ENCODE results near the gene GABRG3. TPM values are rescaled to one million over a fixed set of nuclear protein-coding genes. Genes with fewer than 3 reads are reported as not detected.

The GABRG3 gene
- total RNA-seq, 1 donor from 2014 or later, result 2.6 TPM

DNA sequence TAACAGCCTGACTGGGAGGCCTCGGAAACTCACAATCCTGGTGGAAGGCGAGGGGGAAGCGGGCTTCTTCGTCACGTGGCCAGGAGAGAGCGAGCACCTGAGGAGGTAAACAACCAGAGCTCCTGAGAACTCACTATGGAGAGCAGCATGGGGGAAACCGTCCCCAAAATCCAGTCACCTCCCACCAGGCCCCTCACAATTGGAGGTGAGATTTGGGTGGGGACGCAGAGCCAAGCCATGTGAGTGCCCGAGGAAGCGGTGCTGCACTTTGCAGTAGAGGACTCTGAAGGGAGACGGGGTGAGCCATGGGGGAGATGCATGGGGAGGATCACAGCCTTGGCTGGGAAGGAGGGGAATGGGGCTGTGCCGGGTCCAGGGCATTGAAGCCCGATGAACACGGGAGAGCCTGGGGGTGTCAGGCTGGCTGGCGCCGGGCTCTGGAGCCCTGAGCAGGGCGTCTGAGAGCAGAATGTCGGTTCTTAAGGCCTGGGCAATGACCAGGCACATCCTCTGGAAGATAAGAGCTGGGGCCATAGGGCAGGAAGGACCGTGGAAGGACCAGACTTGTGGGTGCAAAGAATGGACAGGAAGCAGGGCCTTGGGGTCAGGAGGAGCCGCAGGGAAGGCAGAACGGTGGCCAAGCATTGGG, 117.7 kb downstream of the GABRG3 start:
- Mint-ChIP-seq H3K27ac (no peak overlapping the region), H3K9me3 (no peaks in the 10 kb centered on the region), H3K27me3 (no peaks in the 10 kb centered on the region), H3K36me3 (no peaks in the 10 kb centered on the region), H3K4me1 (ENCODE audit: unreplicated experiment) (peaks cover 25% of the 10 kb centered on the region), H3K4me3 (no peak overlapping the region)
- TF ChIP-seq, protein P1, sequence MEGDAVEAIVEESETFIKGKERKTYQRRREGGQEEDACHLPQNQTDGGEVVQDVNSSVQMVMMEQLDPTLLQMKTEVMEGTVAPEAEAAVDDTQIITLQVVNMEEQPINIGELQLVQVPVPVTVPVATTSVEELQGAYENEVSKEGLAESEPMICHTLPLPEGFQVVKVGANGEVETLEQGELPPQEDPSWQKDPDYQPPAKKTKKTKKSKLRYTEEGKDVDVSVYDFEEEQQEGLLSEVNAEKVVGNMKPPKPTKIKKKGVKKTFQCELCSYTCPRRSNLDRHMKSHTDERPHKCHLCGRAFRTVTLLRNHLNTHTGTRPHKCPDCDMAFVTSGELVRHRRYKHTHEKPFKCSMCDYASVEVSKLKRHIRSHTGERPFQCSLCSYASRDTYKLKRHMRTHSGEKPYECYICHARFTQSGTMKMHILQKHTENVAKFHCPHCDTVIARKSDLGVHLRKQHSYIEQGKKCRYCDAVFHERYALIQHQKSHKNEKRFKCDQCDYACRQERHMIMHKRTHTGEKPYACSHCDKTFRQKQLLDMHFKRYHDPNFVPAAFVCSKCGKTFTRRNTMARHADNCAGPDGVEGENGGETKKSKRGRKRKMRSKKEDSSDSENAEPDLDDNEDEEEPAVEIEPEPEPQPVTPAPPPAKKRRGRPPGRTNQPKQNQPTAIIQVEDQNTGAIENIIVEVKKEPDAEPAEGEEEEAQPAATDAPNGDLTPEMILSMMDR (conservative IDR thresholded peaks at IDR 0.05), result no peak
- no peak for DNase-seq (ENCODE audit: extremely low spot score, unreplicated experiment)

DNA sequence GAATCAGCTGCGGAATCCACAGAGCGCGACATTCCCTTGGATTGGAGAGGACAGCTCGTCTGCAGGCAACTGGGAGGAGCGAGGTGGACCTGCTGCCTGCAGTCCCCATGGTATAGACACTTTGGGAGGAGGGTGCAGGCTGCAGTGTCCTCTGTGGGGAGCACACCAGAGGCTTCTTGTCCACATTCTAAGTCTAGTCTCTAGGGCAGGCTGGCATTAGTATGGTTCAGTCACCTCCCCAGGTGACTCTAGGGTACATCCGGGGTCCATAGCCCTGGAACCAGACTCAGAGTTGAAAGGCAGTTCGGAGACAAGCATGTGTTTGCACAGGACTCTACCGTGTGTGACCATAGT, 118.2 kb downstream of the GABRG3 start:
- Mint-ChIP-seq H3K27me3 (no peaks in the 10 kb centered on the region), H3K4me3 (no peak overlapping the region), H3K27ac (no peak overlapping the region), H3K4me1 (ENCODE audit: unreplicated experiment) (peaks cover 27% of the 10 kb centered on the region), H3K9me3 (no peaks in the 10 kb centered on the region), H3K36me3 (no peaks in the 10 kb centered on the region)
- TF ChIP-seq, protein P1 (conservative IDR thresholded peaks at IDR 0.05), result no peak
- no peak for DNase-seq (ENCODE audit: extremely low spot score, unreplicated experiment)

DNA sequence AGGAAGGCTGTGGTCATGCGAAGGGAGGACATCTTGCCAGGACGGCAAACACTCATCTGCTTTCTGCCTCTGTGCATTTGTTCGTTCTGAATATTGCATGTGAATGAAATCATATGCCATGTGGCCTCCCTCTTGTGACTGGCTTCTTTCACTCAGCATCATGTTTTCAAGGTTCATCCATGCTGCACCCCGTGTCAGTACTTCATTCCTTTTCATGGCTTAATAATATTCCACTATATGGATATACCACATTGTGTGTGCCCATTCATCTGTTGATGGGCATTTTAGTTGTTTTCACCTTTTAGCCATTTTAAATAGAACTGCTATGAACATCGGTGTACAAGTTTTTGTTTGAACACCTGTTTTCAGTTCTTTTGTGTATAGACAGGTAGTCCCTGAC, 118.7 kb downstream of the GABRG3 start:
- Mint-ChIP-seq H3K27ac (no peak overlapping the region), H3K9me3 (no peaks in the 10 kb centered on the region)

DNA sequence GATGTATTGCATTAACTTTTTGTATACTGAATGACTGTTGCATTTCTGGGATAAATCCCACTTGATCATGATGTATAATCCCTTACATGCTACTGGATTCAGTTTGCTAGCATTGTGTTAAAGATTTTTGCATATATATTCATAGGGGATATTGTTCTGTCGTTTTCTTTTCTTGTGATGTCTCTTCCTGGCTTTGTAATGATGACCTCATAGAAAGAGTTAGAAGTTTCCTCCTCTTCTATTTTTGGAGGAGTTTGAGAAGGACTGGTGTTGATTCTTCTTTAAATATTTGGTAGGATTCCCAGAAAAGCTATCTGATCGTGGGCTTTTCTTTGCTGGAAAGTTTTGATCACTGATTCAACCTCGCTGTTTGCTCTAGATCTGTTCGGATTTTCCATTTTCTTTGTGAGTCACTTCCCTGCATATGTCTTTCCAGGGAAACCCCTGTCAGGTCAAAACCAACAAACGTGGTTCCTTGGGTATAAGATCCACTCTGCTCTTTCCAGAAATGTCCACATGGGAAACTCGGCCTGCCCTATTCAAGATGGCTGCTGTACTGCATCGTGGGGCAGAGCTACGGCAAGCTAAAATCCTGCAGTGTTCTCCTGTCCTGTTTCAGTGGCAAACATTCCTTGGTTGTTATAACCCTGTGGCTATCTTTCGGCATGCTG, 120.4 kb downstream of the GABRG3 start:
- H3K9me3 Mint-ChIP-seq, result no peaks in the 10 kb centered on the region
- TF ChIP-seq, protein P1 (conservative IDR thresholded peaks at IDR 0.05), result no peak
- H3K4me3 Mint-ChIP-seq, result no peak overlapping the region
- peaks cover 36% of the 10 kb centered on the region for H3K4me1 Mint-ChIP-seq (ENCODE audit: unreplicated experiment)
- peak overlapping the region; percentile 31 for H3K27ac Mint-ChIP-seq
- DNase-seq (ENCODE audit: extremely low spot score, unreplicated experiment), result no peak
- no peaks in the 10 kb centered on the region for H3K36me3 Mint-ChIP-seq
- H3K27me3 Mint-ChIP-seq, result no peaks in the 10 kb centered on the region

More for the DNA sequence above, 118.7 kb downstream of the GABRG3 start:
- H3K4me3 Mint-ChIP-seq, result no peak overlapping the region
- TF ChIP-seq, protein P1 (conservative IDR thresholded peaks at IDR 0.05), result no peak
- no peaks in the 10 kb centered on the region for H3K27me3 Mint-ChIP-seq
- no peak for DNase-seq (ENCODE audit: extremely low spot score, unreplicated experiment)
- peaks cover 31% of the 10 kb centered on the region for H3K4me1 Mint-ChIP-seq (ENCODE audit: unreplicated experiment)
- no peaks in the 10 kb centered on the region for H3K36me3 Mint-ChIP-seq

DNA sequence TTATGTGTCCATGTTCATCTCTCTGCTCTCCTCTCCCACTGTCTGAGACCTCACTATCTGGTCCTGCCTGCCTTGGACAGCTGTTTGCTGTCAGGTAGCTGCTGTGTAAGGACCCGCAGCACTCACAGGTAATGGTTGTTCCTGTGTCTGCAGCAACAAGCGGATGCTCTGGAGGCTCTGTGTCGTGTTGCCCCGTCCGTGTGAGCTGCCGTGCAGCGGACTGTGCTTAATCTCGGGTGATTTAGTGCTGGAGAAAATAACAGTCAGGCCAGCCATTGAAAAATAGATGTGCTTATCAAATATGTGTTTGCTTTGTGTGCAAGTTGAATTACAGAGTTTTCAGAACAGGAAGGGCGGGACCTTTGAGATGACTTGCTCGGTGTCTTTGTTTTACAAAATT, 121.4 kb downstream of the GABRG3 start:
- H3K36me3 Mint-ChIP-seq, result no peaks in the 10 kb centered on the region
- no peaks in the 10 kb centered on the region for H3K9me3 Mint-ChIP-seq
- H3K4me3 Mint-ChIP-seq, result no peak overlapping the region
- H3K27me3 Mint-ChIP-seq, result no peaks in the 10 kb centered on the region
- TF ChIP-seq, protein P1 (conservative IDR thresholded peaks at IDR 0.05), result no peak
- H3K27ac Mint-ChIP-seq, result no peak overlapping the region
- no peak for DNase-seq (ENCODE audit: extremely low spot score, unreplicated experiment)
- peaks cover 32% of the 10 kb centered on the region for H3K4me1 Mint-ChIP-seq (ENCODE audit: unreplicated experiment)

Measured in type B pancreatic cell (in vitro differentiated cells).